ENCODE results near the gene PYGB. TPM values are rescaled to one million over a fixed set of nuclear protein-coding genes. Genes with fewer than 3 reads are reported as not detected.

Gene PYGB
- total RNA-seq, 1 experiment from 2014 or later: 78.9 TPM

- ChIA-PET CTCF (interaction anchor here (0.9 kb wide), 1 partner anchor 91 kb away, joined by 3 read pairs; no protein-coding TSS in a partner anchor), POLR2A (no interaction called here)
- no peaks in the 10 kb centered on the region for H3K9me3 ChIP-seq
- H3K36me3 ChIP-seq (ENCODE audit: control insufficient read depth, insufficient read depth, low read length): peaks cover 6% of the 10 kb centered on the region
- no peak overlapping the region for H3K4me3 Mint-ChIP-seq (ENCODE audit: unreplicated experiment)
- peaks cover 54% of the 10 kb centered on the region for H3K36me3 Mint-ChIP-seq (ENCODE audit: insufficient read depth, unreplicated experiment)
- H3K27me3 ChIP-seq (replicated peaks; ENCODE audit: control insufficient read depth, insufficient read depth, low read length): no peaks in the 10 kb centered on the region
- H3K27me3 Mint-ChIP-seq (ENCODE audit: insufficient read depth, unreplicated experiment): no peaks in the 10 kb centered on the region
- H3K9me3 Mint-ChIP-seq (ENCODE audit: unreplicated experiment): no peaks in the 10 kb centered on the region
- H3K4me1 Mint-ChIP-seq (ENCODE audit: low read depth, unreplicated experiment): peaks cover 28% of the 10 kb centered on the region
- BruUV-seq (replicated peaks): no TSS peak
- H3K27ac Mint-ChIP-seq (ENCODE audit: unreplicated experiment): peak overlapping the region; percentile 87
- no peak overlapping the region for H3K4me3 ChIP-seq (ENCODE audit: low read depth, low read length)
- intact Hi-C loops (cut with micrococcal nuclease; ENCODE audit: unreplicated experiment): no loop called here
- H3K4me1 ChIP-seq: peaks cover 31% of the 10 kb centered on the region
- no peak for DNase-seq
- no peak for TF ChIP-seq CTCF (IDR thresholded peaks at IDR 0.05; ENCODE audit: insufficient read depth in 1 of 2, low read depth in 1 of 2, low read length in 1 of 2, severe bottlenecking in 1 of 2, unreplicated experiment in 1 of 2)
These were observed 60.2 kb downstream of the PYGB start for GRCh38 chr20:25308083-25308491.

GRCh38 chr20:25308671-25309394 lies 60.9 kb downstream of the PYGB start:
- peaks cover 28% of the 10 kb centered on the region for H3K4me1 Mint-ChIP-seq (ENCODE audit: low read depth, unreplicated experiment)

More at GRCh38 chr20:25308671-25309394, 60.9 kb downstream of the PYGB start:
- no peaks in the 10 kb centered on the region for H3K9me3 Mint-ChIP-seq (ENCODE audit: unreplicated experiment)
- Histone ChIP-seq H3K4me1 (peaks cover 31% of the 10 kb centered on the region), H3K27me3 (replicated peaks; ENCODE audit: control insufficient read depth, insufficient read depth, low read length) (no peaks in the 10 kb centered on the region), H3K4me3 (ENCODE audit: low read depth, low read length) (no peak overlapping the region), H3K36me3 (ENCODE audit: control insufficient read depth, insufficient read depth, low read length) (peaks cover 6% of the 10 kb centered on the region), H3K9me3 (no peaks in the 10 kb centered on the region)
- BruUV-seq (replicated peaks): no TSS peak
- peaks cover 52% of the 10 kb centered on the region for H3K36me3 Mint-ChIP-seq (ENCODE audit: insufficient read depth, unreplicated experiment)
- CTCF ChIA-PET: interaction anchor here (0.6 to 0.8 kb wide), 2 partner anchors 19 to 90 kb away, joined by 3 to 7 read pairs; no protein-coding TSS in a partner anchor
- H3K27ac Mint-ChIP-seq (ENCODE audit: unreplicated experiment): peak overlapping the region; percentile 87
- POLR2A ChIA-PET: no interaction called here
- no peak for TF ChIP-seq CTCF (IDR thresholded peaks at IDR 0.05; ENCODE audit: insufficient read depth in 1 of 2, low read depth in 1 of 2, low read length in 1 of 2, severe bottlenecking in 1 of 2, unreplicated experiment in 1 of 2)
- DNase-seq: no peak
- intact Hi-C loops (cut with micrococcal nuclease; ENCODE audit: unreplicated experiment): no loop called here
- H3K27me3 Mint-ChIP-seq (ENCODE audit: insufficient read depth, unreplicated experiment): no peaks in the 10 kb centered on the region
- H3K4me3 Mint-ChIP-seq (ENCODE audit: unreplicated experiment): no peak overlapping the region

Measured in Caco-2 (cell line).